Heart left ventricle (tissue), 16 donors: ENCODE data around the gene IQSEC1. TPM values are rescaled to one million over a fixed set of nuclear protein-coding genes. Genes with fewer than 3 reads are reported as not detected.

ENCODE experiments used
- ATAC-seq, 4 donors: fragments of 200-7000 bp; cut with Tn5 transposase; one replicate each; pipeline ENCODE4 v1.9.1; 2020 to 2022; ENCODE audit warnings: moderate library complexity in 4 of 4, mild to moderate bottlenecking in 3 of 4, moderate number of reproducible peaks in 1 of 4
- DNase-seq, 5 donors: peaks; one replicate each; pipeline ENCODE4 v3.0.0-alpha.2; 2020
- H3K27ac ChIP-seq, 12 donors: fragments of 200-600 bp; sonication (generic) in 4 of 12; one replicate each; pipeline versions ENCODE4 v1.5.0 to v1.8.0; 2016 to 2022; ENCODE audit warnings: mild to moderate bottlenecking in 2 of 12
- H3K27me3 ChIP-seq, 9 donors: fragments of 200-600 bp; sonication (generic) in 2 of 9; one replicate each; pipeline versions ENCODE4 v1.5.1 to v1.8.0; 2016 to 2022; ENCODE audit warnings: mild to moderate bottlenecking in 3 of 9
- H3K36me3 ChIP-seq, 9 donors: fragments of 200-600 bp; sonication (generic) in 2 of 9; one replicate each; pipeline versions ENCODE4 v1.5.0 to v1.8.0; 2018 to 2022; ENCODE audit warnings: mild to moderate bottlenecking in 2 of 9
- H3K4me1 ChIP-seq, 12 donors: fragments of 200-600 bp; sonication (generic) in 4 of 12; one replicate each; pipeline versions ENCODE4 v1.5.0 to v1.8.0; 2016 to 2022; ENCODE audit warnings: mild to moderate bottlenecking in 3 of 12
- H3K4me3 ChIP-seq, 12 donors: fragments of 200-600 bp; sonication (generic) in 4 of 12; one replicate each; pipeline versions ENCODE4 v1.5.0 to v1.8.0; 2017 to 2022; ENCODE audit warnings: mild to moderate bottlenecking in 9 of 12, moderate library complexity in 4 of 12
- H3K9me3 ChIP-seq, 12 donors: fragments of 200-600 bp; sonication (generic) in 4 of 12; one replicate each; pipeline versions ENCODE4 v1.5.0 to v1.8.0; 2016 to 2022; ENCODE audit warnings: mild to moderate bottlenecking in 1 of 12
- CTCF ChIP-seq, 12 donors: fragments of 200-600 bp; sonication (generic) in 4 of 12; IDR thresholded peaks; one replicate each; pipeline versions ENCODE4 v1.5.0 to v1.8.0; 2018 to 2022; ENCODE audit warnings: antibody characterized with exemption in 12 of 12, mild to moderate bottlenecking in 5 of 12
- POLR2A ChIP-seq, 2 donors: fragments of 450-650 bp; IDR thresholded peaks; one replicate each; pipeline ENCODE4 v1.6.1; 2017; ENCODE audit warnings: antibody characterized with exemption in 2 of 2, mild to moderate bottlenecking in 2 of 2, moderate library complexity in 2 of 2
- WGBS, 4 donors: extraction: QIAGEN DNeasy Blood & Tissue Kit in 2 of 4; methylation state at CpG; one replicate each; pipeline versions ENCODE4 v1.1.5 to v1.1.7; 2013 to 2018; 5-methylcytosine and 5-hydroxymethylcytosine counted together
- intact Hi-C, 10 donors: fragments of 100-400 bp; cut with DNase I; formaldehyde crosslinking; loops; one replicate each; pipeline versions ENCODE4 v1.11.1 to v1.14.2; 2022
- polyA plus RNA-seq, 2 donors: library from polyadenylated mRNA; stranded (reverse); fragments of 200-250 nt; gene quantifications; one replicate each; pipeline ENCODE4 v1.2.3, GENCODE V29; 2013
- total RNA-seq, 9 donors: library from RNA; depleted of rRNA in 2 of 9; stranded (reverse); fragments of >200 nt in 2 of 9; fragmentation: NEBNext Ultra II Directional in 3 of 9; extraction: Animal tissue kit (Norgen Biotek cat#: 25700) in 3 of 9; gene quantifications; one replicate each; pipeline versions ENCODE4 v1.1.0 to v1.2.4, GENCODE V29; 2016 to 2023
- donor health status: ischemic (EF 13 %, LVEDD 7.1; RV severe dilation, severe dysfunction).
- donor health status: healthy with polysubstance abuse.
- donor health status: DM: no; HTN: yes; CAD: no.
- donor health status: DM: no; HTN: no; CAD: no.
- donor health status: ischemic (EF 25% LVEDD 6.9; RV normal size, moderate dysfunction).
- donor health status: ischemic (EF 25% LVEDD 5.7; RV mildly dilated, moderate dysfunction).
- donor health status: healthy.
- donor health status: DM: yes; HTN: yes; CAD: no.
- donor health status: ischemic (EF 35%, LVEDD 5.7; RV mildly dilated, moderate dysfunction).
- donor health status: nonischemic (EF 11% LVEDD 7.7; RV severe dilation, severe dysfunction).
- donor health status: DM: yes; HTN: yes; CAD: no.
- donor health status: PGD.
- donor health status: ischemic (EF 29% LVEDD 5.4; RV normal size, mild dysfunction).
- donor health status: nonischemic (EF 23%, LVEDD 6.1; RV moderate dilation, normal function).

IQSEC1 gene
- total and polyA plus RNA-seq, 11 donors = 28.8 to 79.1 (median 62.2) TPM

- TF ChIP-seq POLR2A (IDR thresholded peaks at IDR 0.05) = no peak
- TF ChIP-seq CTCF (IDR thresholded peaks at IDR 0.05) = no peak
- peaks cover 0 to under 1% (median 0%) of the 10 kb centered on the region in 12 donors for H3K9me3 ChIP-seq
- WGBS, 4 donors = 67 to 77% (median 69%) methylated on average over 9 of the region's 9 CpGs
- no peak overlapping the region for H3K27ac ChIP-seq
- intact Hi-C loops = loop anchor here in 2 of 10 donors (10.0 kb wide), 2 partner anchors 584 to 956 kb away; no protein-coding TSS in a partner anchor
- peak in 1 of 4 donors; percentile 12 for ATAC-seq
- peaks cover 0 to 13% (median 0%) of the 10 kb centered on the region in 9 donors for H3K27me3 ChIP-seq
- DNase-seq = peak in 4 of 5 donors; percentile 35 to 73 (median 56)
- H3K4me1 ChIP-seq = peaks cover 0 to 17% (median 10%) of the 10 kb centered on the region in 12 donors
- H3K36me3 ChIP-seq = no peaks in the 10 kb centered on the region
- H3K4me3 ChIP-seq = no peak overlapping the region
Observed at GRCh38 chr3:12870942-12871341, 202.3 kb downstream of the IQSEC1 start.

DNA sequence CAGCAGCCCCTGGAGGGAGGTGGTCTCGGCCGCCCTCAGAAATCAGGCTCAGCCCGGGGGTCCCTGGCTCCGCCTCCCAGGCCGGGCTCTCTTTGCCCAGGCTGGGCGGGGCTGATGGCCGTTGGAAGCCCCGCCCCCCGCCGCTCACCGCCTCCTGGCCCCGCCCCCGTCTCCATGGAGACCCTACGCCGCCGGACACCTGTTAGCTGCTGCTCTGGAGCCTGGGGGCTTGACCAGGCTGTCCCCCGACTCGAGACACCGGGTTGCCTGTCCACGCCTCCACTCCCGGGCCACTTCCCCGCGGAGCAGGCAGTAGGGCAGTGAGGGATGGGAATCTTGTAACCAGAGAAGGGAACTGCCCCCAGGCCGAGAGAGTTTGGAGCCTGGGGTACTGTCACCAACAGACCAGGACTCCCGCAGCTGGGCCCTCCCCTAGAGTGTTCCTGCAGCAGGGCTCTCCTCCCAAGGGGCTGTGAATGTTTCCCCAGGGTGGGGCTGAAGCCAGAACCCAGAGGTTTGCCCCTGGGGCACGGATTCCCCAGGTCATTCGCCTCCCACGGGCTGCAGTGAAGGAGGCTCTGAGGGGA lies 204.1 kb downstream of the IQSEC1 start:
- Histone ChIP-seq H3K27me3 (peaks cover 0 to 13% (median 0%) of the 10 kb centered on the region in 9 donors), H3K36me3 (no peaks in the 10 kb centered on the region), H3K4me1 (peaks cover 0 to 13% (median 8%) of the 10 kb centered on the region in 12 donors), H3K27ac (no peak overlapping the region), H3K4me3 (peak overlapping the region in 9 of 12 donors; percentile 1 to 47 (median 26)), H3K9me3 (peaks cover 0 to 11% (median 5%) of the 10 kb centered on the region in 12 donors)
- intact Hi-C loops = loop anchor here in 9 of 10 donors (2.0 to 10.0 kb wide), 7 partner anchors 22 to 786 kb away; no protein-coding TSS in a partner anchor
- TF ChIP-seq CTCF (IDR thresholded peaks at IDR 0.05) (no peak), POLR2A (IDR thresholded peaks at IDR 0.05) (no peak)
- DNase-seq (peak; percentile 30 to 72 (median 57)), ATAC-seq (peak; percentile 15 to 82 (median 54))
- 18 to 38% (median 27%) methylated on average over 5 to 28 of the region's 28 CpGs for WGBS, 4 donors

GRCh38 chr3:12868039-12869034 lies 204.9 kb downstream of the IQSEC1 start:
- peak overlapping the region in 9 of 12 donors; percentile 1 to 47 (median 26) for H3K4me3 ChIP-seq
- peak overlapping the region in 1 of 12 donors; percentile 25 for H3K27ac ChIP-seq
- H3K4me1 ChIP-seq = peaks cover 0 to 13% (median 8%) of the 10 kb centered on the region in 12 donors
- peaks cover 0 to 11% (median 5%) of the 10 kb centered on the region in 12 donors for H3K9me3 ChIP-seq
- H3K27me3 ChIP-seq = peaks cover 0 to 13% (median 0%) of the 10 kb centered on the region in 9 donors
- intact Hi-C loops = loop anchor here in 9 of 10 donors (1.0 to 10.0 kb wide), 10 partner anchors 22 to 786 kb away; no protein-coding TSS in a partner anchor
- peak; percentile 83 to 96 (median 94) for ATAC-seq
- WGBS, 4 donors = 34 to 40% (median 37%) methylated on average over 30 to 45 of the region's 45 CpGs
- DNase-seq = peak; percentile 85 to 90 (median 86)
- TF ChIP-seq POLR2A (IDR thresholded peaks at IDR 0.05) (no peak), CTCF (IDR thresholded peaks at IDR 0.05) (peak; percentile 80 to 98 (median 92))
- H3K36me3 ChIP-seq = no peaks in the 10 kb centered on the region
